Liver (tissue), 3 donors: ENCODE results near the gene TSR2.

ENCODE experiments used
- JUND ChIP-seq, 2 donors: IDR thresholded peaks; 2 replicates each; pipeline ENCODE4 v1.6.1; 2016; ENCODE audit warnings: antibody characterized with exemption in 2 of 2
- MAX ChIP-seq: IDR thresholded peaks from 2 replicates; pipeline ENCODE4 v1.6.1; 2016; ENCODE audit warnings: antibody characterized with exemption
- YY1 ChIP-seq: IDR thresholded peaks from 2 replicates; pipeline ENCODE4 v1.6.1; 2016; ENCODE audit warnings: antibody characterized with exemption, mild to moderate bottlenecking
- TF ChIP-seq, protein P1 (sequence below): fragments of 150-350 bp; IDR thresholded peaks from 2 replicates; pipeline ENCODE4 v1.5.1; 2017; ENCODE audit warnings: improper control_type of control experiment, low read depth, low read length; ENCODE audit not compliant: missing input control
- donor health status: healthy.
- donor health status: healthy.

DNA sequence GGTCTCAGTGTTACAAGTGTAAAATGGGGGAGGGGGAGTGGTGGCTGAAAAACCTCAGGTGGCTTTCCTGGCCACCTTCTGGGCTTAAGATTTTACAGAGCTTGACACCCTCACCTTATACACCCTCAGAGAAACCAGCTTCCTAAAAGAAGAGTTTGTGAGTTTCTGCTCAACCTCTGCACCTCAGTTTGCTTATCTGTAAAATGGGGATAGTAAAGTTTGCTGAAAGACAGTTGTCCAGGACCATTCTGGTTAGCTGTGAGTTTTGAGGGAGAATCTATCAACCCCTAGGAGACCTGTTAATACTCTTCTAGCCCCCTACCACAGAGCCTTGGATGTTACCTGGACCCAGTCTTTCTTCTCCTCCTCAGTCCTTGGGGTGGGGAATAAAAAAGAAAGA is 9.7 kb downstream of the TSR2 start:
- TF ChIP-seq, protein P1, sequence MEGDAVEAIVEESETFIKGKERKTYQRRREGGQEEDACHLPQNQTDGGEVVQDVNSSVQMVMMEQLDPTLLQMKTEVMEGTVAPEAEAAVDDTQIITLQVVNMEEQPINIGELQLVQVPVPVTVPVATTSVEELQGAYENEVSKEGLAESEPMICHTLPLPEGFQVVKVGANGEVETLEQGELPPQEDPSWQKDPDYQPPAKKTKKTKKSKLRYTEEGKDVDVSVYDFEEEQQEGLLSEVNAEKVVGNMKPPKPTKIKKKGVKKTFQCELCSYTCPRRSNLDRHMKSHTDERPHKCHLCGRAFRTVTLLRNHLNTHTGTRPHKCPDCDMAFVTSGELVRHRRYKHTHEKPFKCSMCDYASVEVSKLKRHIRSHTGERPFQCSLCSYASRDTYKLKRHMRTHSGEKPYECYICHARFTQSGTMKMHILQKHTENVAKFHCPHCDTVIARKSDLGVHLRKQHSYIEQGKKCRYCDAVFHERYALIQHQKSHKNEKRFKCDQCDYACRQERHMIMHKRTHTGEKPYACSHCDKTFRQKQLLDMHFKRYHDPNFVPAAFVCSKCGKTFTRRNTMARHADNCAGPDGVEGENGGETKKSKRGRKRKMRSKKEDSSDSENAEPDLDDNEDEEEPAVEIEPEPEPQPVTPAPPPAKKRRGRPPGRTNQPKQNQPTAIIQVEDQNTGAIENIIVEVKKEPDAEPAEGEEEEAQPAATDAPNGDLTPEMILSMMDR: no peak
- no peak for TF ChIP-seq MAX
- no peak for TF ChIP-seq JUND (IDR thresholded peaks at IDR 0.05)
- TF ChIP-seq YY1: no peak
